Spleen (tissue), 11 donors: Measurements from ENCODE around the gene LMOD3. TPM values are rescaled to one million over a fixed set of nuclear protein-coding genes. Genes with fewer than 3 reads are reported as not detected.
A peak's percentile ranks its signal among the peaks of the same experiment; 100 is the strongest.

Source experiments
- DNase-seq: peaks from one replicate; pipeline ENCODE4 v3.0.0-alpha.2; 2020
- H3K27ac ChIP-seq, 8 donors: fragments of 200-600 bp; sonication (generic) in 7 of 8; 1 replicate in 4 of 8; 2 replicates in 4 of 8; pipeline versions ENCODE4 v1.5.0 to v1.8.0; 2016 to 2021; ENCODE audit warnings: inconsistent platforms in 4 of 8, mild to moderate bottlenecking in 4 of 8, moderate library complexity in 1 of 8
- H3K27me3 ChIP-seq, 7 donors: fragments of 200-600 bp; sonication (generic) in 6 of 7; replicated peaks in 1 of 7; 1 replicate in 4 of 7; 2 replicates in 3 of 7; pipeline versions ENCODE4 v1.5.0 to v1.8.0; 2016 to 2021; ENCODE audit warnings: inconsistent platforms in 3 of 7, mild to moderate bottlenecking in 1 of 7
- H3K36me3 ChIP-seq, 6 donors: fragments of 200-600 bp; sonication (generic) in 5 of 6; 1 replicate in 4 of 6; 2 replicates in 2 of 6; pipeline versions ENCODE4 v1.5.0 to v1.8.0; 2016 to 2021; ENCODE audit warnings: inconsistent platforms in 2 of 6
- H3K4me1 ChIP-seq, 6 donors: fragments of 200-600 bp; sonication (generic) in 5 of 6; 1 replicate in 3 of 6; 2 replicates in 3 of 6; pipeline versions ENCODE4 v1.5.0 to v1.8.0; 2016 to 2021; ENCODE audit warnings: inconsistent platforms in 3 of 6
- H3K4me3 ChIP-seq, 8 donors: fragments of 200-600 bp; sonication (generic) in 7 of 8; 1 replicate in 4 of 8; 2 replicates in 4 of 8; pipeline versions ENCODE4 v1.5.0 to v1.8.0; 2016 to 2021; ENCODE audit warnings: inconsistent platforms in 4 of 8, mild to moderate bottlenecking in 4 of 8, moderate library complexity in 2 of 8
- H3K9me3 ChIP-seq, 8 donors: fragments of 200-600 bp; sonication (generic) in 7 of 8; 1 replicate in 4 of 8; 2 replicates in 4 of 8; pipeline versions ENCODE4 v1.5.0 to v1.8.0; 2016 to 2021; ENCODE audit warnings: inconsistent platforms in 4 of 8
- CTCF ChIP-seq, 11 experiments: fragments of 200-600 bp in 7 of 11; fragments of 450-650 bp in 4 of 11; sonication (generic) in 4 of 11; IDR thresholded peaks in 8 of 11; conservative IDR thresholded peaks in 3 of 11; 1 replicate in 7 of 11; 2 replicates in 4 of 11; pipeline versions ENCODE4 v1.4.0 to v1.8.0; 2016 to 2021; ENCODE audit warnings: antibody characterized with exemption in 11 of 11, inconsistent platforms in 4 of 11, mild to moderate bottlenecking in 1 of 11
- POLR2A ChIP-seq, 3 donors: fragments of 450-650 bp; IDR thresholded peaks; one replicate each; pipeline ENCODE4 v1.5.1; 2017; ENCODE audit warnings: antibody characterized with exemption in 3 of 3, mild to moderate bottlenecking in 1 of 3
- POLR2AphosphoS5 ChIP-seq, 3 donors: sonication (generic); formaldehyde crosslinking; IDR thresholded peaks; one replicate each; pipeline ENCODE4 v1.5.1; 2017; ENCODE audit warnings: antibody characterized with exemption in 3 of 3
- WGBS, 5 donors: extraction: QIAGEN DNeasy Blood & Tissue Kit in 3 of 5; methylation state at CpG; one replicate each; pipeline versions ENCODE4 v1.1.5 to v1.1.7; 2013 to 2018; 5-methylcytosine and 5-hydroxymethylcytosine counted together
- intact Hi-C: fragments of 100-400 bp; cut with DNase I; formaldehyde crosslinking; loops from one replicate; pipeline ENCODE4 v1.15.0; 2023; ENCODE audit warnings: low total_unique reads
- polyA plus RNA-seq, 3 donors: library from polyadenylated mRNA; stranded (reverse); fragments of 200-250 nt; gene quantifications; one replicate each; pipeline ENCODE4 v1.2.1, GENCODE V29; 2013
- total RNA-seq, 7 donors: library from RNA; depleted of rRNA in 3 of 7; stranded (reverse); fragments of >200 nt in 3 of 7; fragmentation: NEBNext Ultra II Directional in 4 of 7; extraction: Animal tissue kit (Norgen Biotek cat#: 25700) in 4 of 7; gene quantifications; one replicate each; pipeline versions ENCODE4 v1.1.0 to v1.2.1, GENCODE V29; 2016 to 2021
- donor health status: healthy with polysubstance abuse.
- donor health status: DM: no; HTN: no; CAD: no; lungs with moderate emphysema.
- donor health status: DM: no; HTN: no; CAD: no.
- donor health status: Bipolar disorder and iron deficiency.
- donor health status: healthy.
- donor health status: DM: no; HTN: no; CAD: no.
- donor health status: DM: yes; HTN: yes; CAD: no.

LMOD3 gene
- total and polyA plus RNA-seq, 10 donors, result 0.10 to 1.2 (median 0.22) TPM; not detected in 1

GRCh38 chr3:69164296-69164695 is 41.9 kb upstream of the LMOD3 start:
- Histone ChIP-seq H3K4me3 (no peak overlapping the region), H3K9me3 (no peaks in the 10 kb centered on the region), H3K36me3 (peaks cover 0 to under 1% (median 0%) of the 10 kb centered on the region in 6 donors), H3K27ac (no peak overlapping the region), H3K27me3 (no peaks in the 10 kb centered on the region), H3K4me1 (peaks cover 0 to 13% (median 0%) of the 10 kb centered on the region in 6 donors)
- no peak for DNase-seq
- TF ChIP-seq POLR2AphosphoS5 (IDR thresholded peaks at IDR 0.05) (no peak), POLR2A (IDR thresholded peaks at IDR 0.05) (no peak), CTCF (IDR thresholded peaks at IDR 0.05 in 8 of 11, conservative IDR thresholded peaks at IDR 0.05 in 3 of 11) (no peak)
- intact Hi-C loops, result loop anchor here (5.0 to 10.0 kb wide), 3 partner anchors 143 to 508 kb away; no protein-coding TSS in a partner anchor

- no peaks in the 10 kb centered on the region for H3K9me3 ChIP-seq
- 90 to 98% (median 94%) methylated on average over 2 of the region's 2 CpGs for WGBS, 5 donors
- peaks cover 0 to 13% (median 0%) of the 10 kb centered on the region in 6 donors for H3K4me1 ChIP-seq
- no peak overlapping the region for H3K27ac ChIP-seq
- H3K27me3 ChIP-seq, result no peaks in the 10 kb centered on the region
- no peak for DNase-seq
- no peak for TF ChIP-seq CTCF (IDR thresholded peaks at IDR 0.05 in 8 of 11, conservative IDR thresholded peaks at IDR 0.05 in 3 of 11)
- TF ChIP-seq POLR2AphosphoS5 (IDR thresholded peaks at IDR 0.05), result no peak
- no peaks in the 10 kb centered on the region for H3K36me3 ChIP-seq
- intact Hi-C loops, result loop anchor here (5.0 to 10.0 kb wide), 3 partner anchors 145 to 510 kb away; no protein-coding TSS in a partner anchor
- H3K4me3 ChIP-seq, result no peak overlapping the region
Measured at GRCh38 chr3:69162308-69162980, 40.0 kb upstream of the LMOD3 start.

GRCh38 chr3:69161587-69162307 is 39.4 kb upstream of the LMOD3 start:
- H3K4me1 ChIP-seq, result peaks cover 0 to 7% (median 0%) of the 10 kb centered on the region in 6 donors
- H3K4me3 ChIP-seq, result no peak overlapping the region
- TF ChIP-seq CTCF (IDR thresholded peaks at IDR 0.05 in 8 of 11, conservative IDR thresholded peaks at IDR 0.05 in 3 of 11) (peak; percentile 78 to 95 (median 88)), POLR2A (IDR thresholded peaks at IDR 0.05) (no peak), POLR2AphosphoS5 (IDR thresholded peaks at IDR 0.05) (no peak)
- DNase-seq, result no peak
- H3K27ac ChIP-seq, result no peak overlapping the region
- intact Hi-C loops, result loop anchor here (5.0 to 10.0 kb wide), 3 partner anchors 146 to 511 kb away; no protein-coding TSS in a partner anchor
- H3K9me3 ChIP-seq, result no peaks in the 10 kb centered on the region
- no peaks in the 10 kb centered on the region for H3K27me3 ChIP-seq
- no peaks in the 10 kb centered on the region for H3K36me3 ChIP-seq
- 37 to 40% (median 39%) methylated on average over 5 of the region's 5 CpGs for WGBS, 5 donors

GRCh38 chr3:69160525-69160924 is 38.1 kb upstream of the LMOD3 start:
- 67 to 89% (median 82%) methylated on average over 4 of the region's 4 CpGs for WGBS, 5 donors
- Histone ChIP-seq H3K4me3 (no peak overlapping the region), H3K36me3 (no peaks in the 10 kb centered on the region), H3K4me1 (peaks cover 0 to 6% (median 0%) of the 10 kb centered on the region in 6 donors), H3K27me3 (no peaks in the 10 kb centered on the region), H3K9me3 (no peaks in the 10 kb centered on the region), H3K27ac (no peak overlapping the region)
- intact Hi-C loops, result loop anchor here (5.0 to 10.0 kb wide), 3 partner anchors 147 to 512 kb away; no protein-coding TSS in a partner anchor
- TF ChIP-seq POLR2A (IDR thresholded peaks at IDR 0.05) (no peak), POLR2AphosphoS5 (IDR thresholded peaks at IDR 0.05) (no peak), CTCF (IDR thresholded peaks at IDR 0.05 in 8 of 11, conservative IDR thresholded peaks at IDR 0.05 in 3 of 11) (no peak)
- DNase-seq, result no peak
